HG03520 (cell line): ENCODE results near the gene OR6P1.

Experiments
- ATAC-seq: cut with Tn5 transposase; IDR thresholded peaks from one replicate; pipeline ENCODE4 v1.9.1; 2021; ENCODE audit warnings: mild to moderate bottlenecking, moderate library complexity; ENCODE audit not compliant: unreplicated experiment

OR6P1 gene

GRCh38 chr1:158570480-158570879, at the start of gene OR6P1:
OR6P1 (minus strand) TSS chr1:158570580; CDS start chr1:158563604, 6,976 bp downstream.
- no peak for ATAC-seq

- ATAC-seq, result no peak
These were observed 43.4 kb upstream of the OR6P1 start for GRCh38 chr1:158613764-158614163.

- no peak for ATAC-seq
These were observed 41.5 kb upstream of the OR6P1 start for GRCh38 chr1:158611916-158612315.

GRCh38 chr1:158607296-158607695, 36.9 kb upstream of the OR6P1 start:
- ATAC-seq, result no peak

- no peak for ATAC-seq
These were observed 34.6 kb upstream of the OR6P1 start, which contains the start of gene OR10Z1 for GRCh38 chr1:158604968-158605367. OR10Z1 (plus strand) TSS chr1:158605268; CDS start chr1:158606439, 1,171 bp downstream.

GRCh38 chr1:158600735-158601134, 30.4 kb upstream of the OR6P1 start:
- ATAC-seq, result no peak

GRCh38 chr1:158586942-158587341, 16.6 kb upstream of the OR6P1 start:
- ATAC-seq, result no peak

- no peak for ATAC-seq
These were observed 13.6 kb upstream of the OR6P1 start for GRCh38 chr1:158583962-158584361.

- no peak for ATAC-seq
These were observed 9.4 kb upstream of the OR6P1 start, which contains the start of gene OR10X1 for GRCh38 chr1:158579733-158580132. OR10X1 (minus strand) TSS chr1:158579899; CDS start chr1:158579899, 0 bp downstream.

GRCh38 chr1:158577561-158577960, 7.2 kb upstream of the OR6P1 start:
- ATAC-seq, result no peak

GRCh38 chr1:158572226-158572625, 1.8 kb upstream of the OR6P1 start:
- ATAC-seq, result no peak

- no peak for ATAC-seq
These were observed 5.8 kb downstream of the OR6P1 start for GRCh38 chr1:158564608-158565007.

- no peak for ATAC-seq
These were observed 6.5 kb downstream of the OR6P1 start for GRCh38 chr1:158563853-158564252.

GRCh38 chr1:158559696-158560095, 10.7 kb downstream of the OR6P1 start:
- no peak for ATAC-seq

- no peak for ATAC-seq
These were observed 16.0 kb downstream of the OR6P1 start, which contains the start of gene OR6Y1 for GRCh38 chr1:158554352-158554751. OR6Y1 (minus strand) TSS chr1:158554405; CDS start chr1:158548105, 6,300 bp downstream.

- ATAC-seq, result no peak
These were observed 18.1 kb downstream of the OR6P1 start for GRCh38 chr1:158552296-158552695.

GRCh38 chr1:158547533-158547932, 22.8 kb downstream of the OR6P1 start:
- no peak for ATAC-seq

- ATAC-seq, result no peak
These were observed 32.8 kb downstream of the OR6P1 start for GRCh38 chr1:158537609-158538008.

GRCh38 chr1:158534496-158534895, 35.9 kb downstream of the OR6P1 start:
- ATAC-seq, result no peak

- ATAC-seq, result no peak
These were observed 43.1 kb downstream of the OR6P1 start for GRCh38 chr1:158527190-158527815.

- no peak for ATAC-seq
These were observed 48.7 kb downstream of the OR6P1 start for GRCh38 chr1:158521666-158522058.

GRCh38 chr1:158520955-158521665, 49.3 kb downstream of the OR6P1 start:
- ATAC-seq, result no peak
